ENCODE measurements around the gene PTX4.

Gene PTX4

GRCh38 chr16:1488619-1489018 lies at the start of gene PTX4:
Gene PTX4, minus strand, starts transcription at chr16:1488944. Its CDS starts 35 bp downstream, at chr16:1488909.
- no peak within 1 kb of the TSS for H3K4me3 ChIP-seq (ENCODE audit: low read depth, low read length)
- no peak for DNase-seq (ENCODE audit: low read depth)
- no peak for TF ChIP-seq CTCF (IDR thresholded peaks at IDR 0.05; ENCODE audit: low read depth, low read length, missing control alignments)

GRCh38 chr16:1537763-1538289 lies 49.1 kb upstream of the PTX4 start:
- no peak for TF ChIP-seq CTCF (IDR thresholded peaks at IDR 0.05; ENCODE audit: low read depth, low read length, missing control alignments)
- no peak for DNase-seq (ENCODE audit: low read depth)
- H3K4me3 ChIP-seq (ENCODE audit: low read depth, low read length) = no peak overlapping the region

GRCh38 chr16:1537138-1537577 lies 48.4 kb upstream of the PTX4 start:
- H3K4me3 ChIP-seq (ENCODE audit: low read depth, low read length) = no peak overlapping the region
- TF ChIP-seq CTCF (IDR thresholded peaks at IDR 0.05; ENCODE audit: low read depth, low read length, missing control alignments) = no peak
- no peak for DNase-seq (ENCODE audit: low read depth)

- H3K4me3 ChIP-seq (ENCODE audit: low read depth, low read length) = no peak overlapping the region
- no peak for TF ChIP-seq CTCF (IDR thresholded peaks at IDR 0.05; ENCODE audit: low read depth, low read length, missing control alignments)
- no peak for DNase-seq (ENCODE audit: low read depth)
These were observed 47.9 kb upstream of the PTX4 start for GRCh38 chr16:1536601-1537000.

GRCh38 chr16:1535391-1536291 lies 46.9 kb upstream of the PTX4 start:
- TF ChIP-seq CTCF (IDR thresholded peaks at IDR 0.05; ENCODE audit: low read depth, low read length, missing control alignments) = no peak
- DNase-seq (ENCODE audit: low read depth) = no peak
- H3K4me3 ChIP-seq (ENCODE audit: low read depth, low read length) = no peak overlapping the region

- peak overlapping the region; percentile 36 for H3K4me3 ChIP-seq (ENCODE audit: low read depth, low read length)
- DNase-seq (ENCODE audit: low read depth) = no peak
- no peak for TF ChIP-seq CTCF (IDR thresholded peaks at IDR 0.05; ENCODE audit: low read depth, low read length, missing control alignments)
These were observed 45.6 kb upstream of the PTX4 start for GRCh38 chr16:1534021-1535020.
